Transverse colon (tissue), 4 donors: Measurements from ENCODE around the gene LTBP2.

Experiments used
- CTCF ChIP-seq, 5 experiments: fragments of 200-600 bp in 3 of 5; fragments of 450-650 bp in 2 of 5; sonication (generic) in 3 of 5; IDR thresholded peaks; 1 replicate in 2 of 5; 2 replicates in 3 of 5; pipeline ENCODE4 v1.5.1; 2016 to 2017; ENCODE audit warnings: antibody characterized with exemption in 5 of 5, inconsistent platforms in 3 of 5, mild to moderate bottlenecking in 2 of 5, moderate library complexity in 1 of 5
- EP300 ChIP-seq: sonication (generic); formaldehyde crosslinking; IDR thresholded peaks from one replicate; pipeline ENCODE4 v1.6.1; 2017; ENCODE audit warnings: antibody characterized with exemption, low read depth
- POLR2A ChIP-seq: fragments of 450-650 bp; IDR thresholded peaks from one replicate; pipeline ENCODE4 v1.6.1; 2016; ENCODE audit warnings: antibody characterized with exemption, mild to moderate bottlenecking, moderate library complexity
- POLR2AphosphoS5 ChIP-seq, 3 donors: sonication (generic); formaldehyde crosslinking; IDR thresholded peaks; one replicate each; pipeline ENCODE4 v1.6.1; 2016; ENCODE audit warnings: antibody characterized with exemption in 3 of 3

- TF ChIP-seq CTCF (IDR thresholded peaks at IDR 0.05) (no peak), POLR2A (no peak), POLR2AphosphoS5 (IDR thresholded peaks at IDR 0.05) (no peak), EP300 (no peak)
These were observed 111.5 kb downstream of the LTBP2 start for GRCh38 chr14:74500417-74501134.
